Transverse colon (tissue), 4 donors: ENCODE measurements around the gene PDLIM7.

Experiments
- CTCF ChIP-seq, 5 experiments: fragments of 200-600 bp in 3 of 5; fragments of 450-650 bp in 2 of 5; sonication (generic) in 3 of 5; IDR thresholded peaks; 1 replicate in 2 of 5; 2 replicates in 3 of 5; pipeline ENCODE4 v1.5.1; 2016 to 2017; ENCODE audit warnings: antibody characterized with exemption in 5 of 5, inconsistent platforms in 3 of 5, mild to moderate bottlenecking in 2 of 5, moderate library complexity in 1 of 5
- EP300 ChIP-seq: sonication (generic); formaldehyde crosslinking; IDR thresholded peaks from one replicate; pipeline ENCODE4 v1.6.1; 2017; ENCODE audit warnings: antibody characterized with exemption, low read depth
- POLR2A ChIP-seq: fragments of 450-650 bp; IDR thresholded peaks from one replicate; pipeline ENCODE4 v1.6.1; 2016; ENCODE audit warnings: antibody characterized with exemption, mild to moderate bottlenecking, moderate library complexity
- POLR2AphosphoS5 ChIP-seq, 3 donors: sonication (generic); formaldehyde crosslinking; IDR thresholded peaks; one replicate each; pipeline ENCODE4 v1.6.1; 2016; ENCODE audit warnings: antibody characterized with exemption in 3 of 3

- TF ChIP-seq POLR2AphosphoS5 (IDR thresholded peaks at IDR 0.05) (no peak), CTCF (IDR thresholded peaks at IDR 0.05) (no peak), EP300 (no peak), POLR2A (no peak)
Observed at GRCh38 chr5:177457852-177458681, 39.3 kb downstream of the PDLIM7 start.
